HG03558 (cell line): ENCODE data around the gene ACSF3.
A peak's percentile ranks its signal among the peaks of the same experiment; 100 is the strongest.

Experiments
- ATAC-seq: cut with Tn5 transposase; IDR thresholded peaks from one replicate; pipeline ENCODE4 v1.9.1; 2021; ENCODE audit warnings: moderate number of reproducible peaks; ENCODE audit not compliant: unreplicated experiment; ENCODE audit errors: extremely low read depth

ACSF3 gene

DNA sequence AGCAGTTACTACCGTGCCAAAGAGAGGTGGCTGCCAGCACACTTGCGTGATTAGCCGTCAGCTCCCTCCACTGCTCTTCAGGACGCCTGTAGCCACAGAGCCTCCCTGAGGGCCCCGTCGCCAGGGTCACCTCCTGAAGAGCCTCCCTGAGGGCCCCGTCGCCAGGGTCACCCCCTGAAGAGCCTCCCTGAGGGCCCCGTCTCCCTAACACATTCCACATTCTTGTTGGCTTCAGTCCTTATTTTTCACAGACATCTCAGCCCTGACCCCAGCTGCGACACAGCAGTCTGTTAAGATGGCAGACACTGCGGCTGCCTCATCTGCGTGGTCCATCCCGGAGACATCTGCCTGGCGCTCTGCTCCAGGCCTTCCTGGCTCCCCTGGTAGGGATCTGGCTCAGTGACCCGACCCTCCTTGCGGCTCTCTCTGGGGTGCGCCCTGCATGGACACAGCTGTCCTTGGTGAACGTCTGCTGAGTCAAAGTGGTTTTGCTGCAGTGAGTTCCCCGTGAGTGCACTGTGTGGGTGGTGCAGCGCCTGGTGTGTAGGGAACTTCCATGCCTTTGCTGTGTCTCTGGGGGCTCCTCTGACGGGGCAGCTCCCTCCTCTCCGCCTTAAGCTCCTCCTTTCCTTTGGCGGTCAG is 11.4 kb downstream of the ACSF3 start:
- ATAC-seq = no peak

DNA sequence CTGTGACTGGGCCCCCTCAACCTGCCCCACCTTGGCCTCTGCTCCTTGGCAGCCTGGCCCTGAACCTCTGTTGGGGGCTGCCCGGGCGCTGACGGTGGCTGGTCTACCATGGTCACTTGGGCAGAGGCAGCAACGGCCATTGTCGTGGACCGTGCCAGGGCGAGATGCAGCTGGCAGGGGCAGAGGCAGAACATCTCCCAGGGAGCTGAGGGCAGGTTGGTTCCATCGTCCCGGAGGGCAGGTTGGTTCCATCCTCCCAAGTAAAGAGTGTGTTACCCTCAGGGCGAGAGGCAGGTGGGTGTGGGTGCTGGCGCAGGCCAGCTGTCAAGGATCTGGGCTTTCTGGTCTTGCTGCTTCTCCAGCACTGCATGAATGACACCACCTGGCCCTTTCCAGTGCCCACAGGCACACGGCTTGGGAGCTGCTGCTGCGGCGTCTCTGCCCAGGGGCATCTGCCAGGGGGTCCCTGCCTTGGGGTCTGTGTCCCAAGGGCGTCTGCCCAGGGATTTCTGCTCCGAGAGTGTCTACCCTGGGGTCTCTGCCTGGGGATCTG is 12.0 kb downstream of the ACSF3 start:
- no peak for ATAC-seq

DNA sequence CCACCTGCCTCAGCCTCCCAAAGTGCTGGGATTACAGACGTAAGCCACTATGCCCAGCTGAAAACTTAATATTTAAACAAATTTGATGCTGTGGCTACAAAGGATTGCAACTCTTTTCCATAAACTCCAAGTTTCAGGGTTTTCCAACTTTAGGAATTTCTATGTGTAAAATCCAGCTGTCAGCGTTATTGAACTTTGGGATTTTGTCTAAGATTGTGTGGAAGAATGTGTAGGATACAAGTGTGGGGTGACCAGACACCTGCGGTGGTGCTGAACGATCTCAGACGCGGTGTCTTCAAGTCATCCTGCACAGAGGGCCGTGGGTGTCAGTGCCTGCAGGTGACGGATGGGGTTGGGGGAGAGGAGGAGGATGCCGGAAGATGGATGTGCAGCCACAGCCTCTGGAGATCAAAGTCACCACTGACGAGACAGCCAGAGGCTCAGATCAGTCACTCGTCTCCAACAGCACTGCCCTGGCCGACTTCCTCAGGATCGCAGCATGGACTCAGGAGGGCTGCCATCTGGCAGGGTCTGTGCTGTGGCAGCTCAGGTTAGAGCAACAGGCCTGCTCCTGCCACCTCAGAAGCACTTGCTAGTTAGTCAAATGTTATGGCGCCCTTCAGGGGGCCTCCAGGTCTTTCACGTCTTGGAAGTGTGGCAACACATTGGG is 13.0 kb downstream of the ACSF3 start:
- no peak for ATAC-seq

DNA sequence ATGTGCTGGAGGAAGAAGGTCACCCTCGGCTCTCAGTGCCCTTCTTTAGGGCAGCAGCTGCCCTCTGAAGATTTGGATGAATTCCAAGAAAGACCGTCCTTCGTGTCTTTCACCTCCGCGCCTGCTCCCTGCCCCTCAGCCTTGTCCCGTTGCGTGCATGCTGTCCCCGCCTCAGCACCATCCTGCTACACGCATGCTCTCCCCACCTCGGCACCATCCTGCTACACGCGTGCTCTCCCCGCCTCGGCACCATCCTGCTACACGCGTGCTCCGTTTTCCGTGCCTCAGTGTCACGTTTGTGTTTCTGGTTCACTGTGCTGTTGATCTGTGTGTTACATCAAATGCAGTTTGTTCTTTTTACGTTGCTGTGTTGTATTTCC is 13.5 kb downstream of the ACSF3 start:
- ATAC-seq = no peak

DNA sequence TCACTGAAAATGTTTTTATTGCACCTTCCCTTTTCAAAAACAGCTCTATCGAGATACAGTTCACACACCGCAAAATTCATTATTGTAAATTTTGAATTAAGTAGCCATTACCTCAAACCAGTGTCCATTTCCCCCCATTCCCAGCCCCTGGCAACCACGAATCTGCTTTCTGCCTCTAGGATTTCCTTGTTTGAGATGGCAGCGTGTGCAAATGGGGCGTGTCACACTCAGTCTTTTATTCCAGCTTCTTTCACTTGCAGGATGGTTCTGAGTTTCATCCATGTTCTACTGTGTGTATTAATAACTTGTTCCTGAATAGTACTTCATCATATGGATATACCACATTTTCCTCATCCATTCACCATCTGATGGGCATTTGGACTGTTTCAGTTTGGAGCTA is 14.8 kb downstream of the ACSF3 start:
- ATAC-seq = no peak

DNA sequence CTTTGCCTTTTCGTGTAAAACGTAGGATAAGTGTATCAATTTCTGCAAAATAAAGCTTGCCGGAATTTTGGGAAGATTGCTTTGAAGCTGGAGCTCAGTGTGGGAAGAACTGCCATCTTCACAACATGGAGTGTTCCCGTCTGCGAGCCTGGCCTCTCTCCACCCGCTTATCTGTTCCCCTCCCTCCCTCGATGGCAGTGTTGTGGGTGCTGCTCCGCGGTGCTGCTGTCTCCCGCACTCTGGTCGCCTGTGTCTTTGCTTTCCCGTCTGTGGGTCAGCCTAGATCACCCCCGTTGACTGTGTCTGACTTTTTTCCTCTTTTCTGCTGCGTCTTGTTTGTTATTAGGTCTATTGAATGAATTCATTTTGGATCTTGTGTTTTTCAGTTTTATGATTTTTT is 17.0 kb downstream of the ACSF3 start:
- ATAC-seq = no peak

DNA sequence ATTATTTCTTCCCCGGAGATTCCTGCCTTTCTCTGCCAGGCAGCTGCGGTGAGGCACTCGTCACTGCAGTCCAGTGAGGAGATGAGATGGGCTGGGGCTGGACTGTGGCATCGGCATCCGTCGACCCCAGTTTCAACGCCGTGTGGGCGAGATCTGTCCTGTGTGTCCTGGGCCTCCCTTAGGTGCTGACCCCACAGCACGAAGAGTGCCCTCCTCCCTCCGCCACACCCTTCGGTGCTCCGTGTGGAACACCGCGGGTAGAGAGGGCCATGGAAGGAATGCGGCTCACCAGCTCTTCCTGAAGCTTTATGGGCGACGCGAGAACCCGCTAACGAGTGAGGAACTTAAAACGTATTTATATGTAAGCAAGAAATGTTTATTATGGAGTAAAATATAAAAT is 17.6 kb downstream of the ACSF3 start:
- no peak for ATAC-seq

DNA sequence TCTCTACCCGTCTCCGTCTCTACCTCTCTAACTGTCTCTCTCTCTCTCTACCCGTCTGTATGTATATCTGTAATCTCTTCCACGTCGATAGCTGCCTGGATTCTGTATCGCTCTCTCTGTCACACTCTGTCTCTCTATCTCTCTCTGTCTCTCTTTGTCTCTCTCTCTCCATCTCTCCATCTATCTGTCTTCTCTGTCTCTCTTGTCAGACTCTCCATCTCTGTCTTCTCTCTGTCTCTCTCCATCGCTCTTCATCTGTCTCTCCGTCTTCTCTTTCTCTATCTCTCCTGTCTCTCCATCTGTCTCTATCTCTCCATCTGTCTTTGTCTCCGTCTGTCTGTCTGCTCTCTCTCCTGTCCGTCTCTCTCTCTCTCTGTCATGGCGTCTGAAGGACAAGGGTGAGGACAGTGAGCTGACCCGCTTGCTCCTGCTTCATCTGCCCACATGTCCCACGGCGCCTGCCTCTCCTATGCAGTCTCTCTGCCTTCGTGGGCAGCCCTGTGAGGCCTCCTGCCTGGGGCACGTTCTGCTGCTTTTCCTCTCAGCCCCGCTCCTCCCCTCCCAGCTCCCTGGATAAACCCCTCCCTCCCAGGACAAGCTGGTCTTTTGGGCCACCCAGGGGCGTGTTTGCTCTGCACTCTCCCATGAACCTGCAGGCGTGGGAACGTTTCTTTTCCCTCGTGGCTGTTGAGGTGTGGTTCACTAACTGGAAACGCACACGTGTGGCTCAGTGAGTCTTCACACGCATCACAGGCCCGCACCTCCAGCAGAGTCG is 18.9 kb downstream of the ACSF3 start:
- ATAC-seq = no peak

DNA sequence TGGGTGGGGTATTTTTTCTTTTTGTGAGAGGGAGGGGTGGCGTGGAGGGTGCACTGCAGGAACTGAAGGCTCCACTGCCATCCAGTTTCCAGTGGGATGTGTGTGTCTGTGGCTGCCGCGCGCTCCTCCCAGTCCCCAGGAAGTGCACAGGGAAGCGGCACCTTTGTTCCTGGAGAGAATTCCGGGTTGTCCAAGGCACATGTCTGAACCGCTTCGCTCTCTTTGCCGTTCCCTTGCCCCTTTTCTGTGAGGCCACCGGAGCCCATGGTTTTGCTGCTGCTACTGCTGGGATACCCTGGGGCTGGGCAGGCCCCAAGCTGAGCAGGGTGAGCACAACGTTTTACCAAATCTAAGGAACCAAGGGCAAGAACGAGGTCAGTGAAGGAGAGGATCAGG is 19.5 kb downstream of the ACSF3 start:
- ATAC-seq = no peak

DNA sequence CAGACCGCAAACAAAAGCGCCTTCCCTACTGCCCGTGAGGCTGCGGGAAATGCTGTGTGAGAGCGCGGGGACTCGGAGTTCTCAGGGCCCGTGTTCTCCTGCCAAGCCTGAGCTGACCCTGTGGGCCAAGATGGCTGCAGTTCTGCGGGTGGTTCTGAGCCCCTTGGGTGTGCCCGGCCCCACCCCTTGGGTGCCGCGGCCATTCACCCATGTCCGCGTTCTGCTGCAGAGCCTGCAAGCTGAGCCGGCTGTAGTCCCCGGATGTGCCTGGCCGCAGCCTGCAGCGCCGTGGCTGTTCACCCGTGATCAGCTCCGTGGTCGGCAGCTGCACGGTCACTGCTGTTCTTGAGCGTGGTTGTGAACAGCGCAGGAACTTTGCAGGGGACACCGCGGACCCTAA is 20.0 kb downstream of the ACSF3 start:
- ATAC-seq = no peak

DNA sequence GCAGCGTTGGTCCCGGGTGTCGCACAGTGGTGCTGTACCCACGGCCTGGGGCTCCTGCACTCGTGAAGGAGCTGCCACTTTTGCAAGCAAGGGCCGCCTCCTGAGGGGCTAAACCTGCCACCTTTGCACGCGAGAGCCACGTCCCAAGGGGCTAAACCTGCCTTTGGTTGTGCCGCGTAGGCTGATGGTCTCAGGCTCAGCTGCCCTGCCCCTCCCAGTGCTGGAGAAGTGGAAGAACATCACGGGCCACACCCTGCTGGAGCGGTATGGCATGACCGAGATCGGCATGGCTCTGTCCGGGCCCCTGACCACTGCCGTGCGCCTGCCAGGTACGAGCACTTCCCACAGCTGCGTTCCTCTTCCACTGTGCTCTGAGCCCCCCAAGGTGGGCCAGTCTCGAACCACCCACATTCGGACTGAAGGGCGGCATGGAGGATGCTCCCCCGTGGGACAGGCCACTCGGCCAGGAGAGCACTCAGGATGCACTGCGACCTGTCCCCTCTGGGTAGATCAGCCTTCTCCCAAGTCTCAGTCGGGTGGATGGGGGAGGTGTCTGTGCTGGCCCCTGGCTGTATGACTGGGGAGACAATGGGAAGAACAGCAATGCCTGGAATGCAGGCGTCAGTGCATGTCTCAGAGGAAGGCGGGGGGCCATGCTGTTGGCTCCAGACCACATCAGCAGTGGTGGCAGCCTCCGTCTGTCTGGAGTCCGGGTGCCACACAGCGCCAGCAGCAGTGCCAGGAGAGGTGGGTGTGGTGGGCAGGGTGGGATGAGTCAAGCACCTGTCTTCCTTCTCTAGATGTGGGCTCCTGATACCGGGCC is 20.7 kb downstream of the ACSF3 start:
- no peak for ATAC-seq

DNA sequence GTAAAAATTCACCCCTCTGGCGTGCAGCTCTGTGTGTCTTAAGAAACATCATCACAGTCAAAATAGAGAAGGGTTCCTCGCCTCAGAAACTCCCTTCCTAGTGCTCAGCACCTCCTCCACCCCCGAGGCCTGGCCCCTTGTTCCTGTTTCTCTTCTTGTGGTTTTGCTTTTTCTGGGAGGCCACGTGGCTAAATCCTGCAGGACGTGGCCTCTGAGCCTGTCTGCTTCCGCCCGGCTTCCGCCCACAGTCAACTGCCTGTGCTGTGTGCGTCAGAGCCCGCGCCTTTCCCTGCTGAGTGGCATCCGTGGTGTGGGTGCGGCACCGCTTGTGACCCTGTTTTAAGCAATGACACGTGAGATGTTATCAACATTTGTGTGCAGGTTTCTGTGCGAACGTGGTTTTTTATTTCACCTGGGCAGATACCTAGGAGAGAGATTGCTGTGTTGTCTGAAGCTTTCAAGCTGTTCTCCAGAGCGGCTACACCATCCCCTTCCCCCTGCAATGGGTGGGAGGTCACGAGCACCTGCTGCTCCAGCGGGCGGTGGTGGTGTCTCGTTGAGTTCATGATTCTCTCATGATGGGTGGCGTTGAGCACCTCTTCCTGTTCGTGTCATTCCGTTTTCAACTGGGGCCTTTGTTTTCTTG is 21.7 kb downstream of the ACSF3 start:
- ATAC-seq = peak; percentile 45

DNA sequence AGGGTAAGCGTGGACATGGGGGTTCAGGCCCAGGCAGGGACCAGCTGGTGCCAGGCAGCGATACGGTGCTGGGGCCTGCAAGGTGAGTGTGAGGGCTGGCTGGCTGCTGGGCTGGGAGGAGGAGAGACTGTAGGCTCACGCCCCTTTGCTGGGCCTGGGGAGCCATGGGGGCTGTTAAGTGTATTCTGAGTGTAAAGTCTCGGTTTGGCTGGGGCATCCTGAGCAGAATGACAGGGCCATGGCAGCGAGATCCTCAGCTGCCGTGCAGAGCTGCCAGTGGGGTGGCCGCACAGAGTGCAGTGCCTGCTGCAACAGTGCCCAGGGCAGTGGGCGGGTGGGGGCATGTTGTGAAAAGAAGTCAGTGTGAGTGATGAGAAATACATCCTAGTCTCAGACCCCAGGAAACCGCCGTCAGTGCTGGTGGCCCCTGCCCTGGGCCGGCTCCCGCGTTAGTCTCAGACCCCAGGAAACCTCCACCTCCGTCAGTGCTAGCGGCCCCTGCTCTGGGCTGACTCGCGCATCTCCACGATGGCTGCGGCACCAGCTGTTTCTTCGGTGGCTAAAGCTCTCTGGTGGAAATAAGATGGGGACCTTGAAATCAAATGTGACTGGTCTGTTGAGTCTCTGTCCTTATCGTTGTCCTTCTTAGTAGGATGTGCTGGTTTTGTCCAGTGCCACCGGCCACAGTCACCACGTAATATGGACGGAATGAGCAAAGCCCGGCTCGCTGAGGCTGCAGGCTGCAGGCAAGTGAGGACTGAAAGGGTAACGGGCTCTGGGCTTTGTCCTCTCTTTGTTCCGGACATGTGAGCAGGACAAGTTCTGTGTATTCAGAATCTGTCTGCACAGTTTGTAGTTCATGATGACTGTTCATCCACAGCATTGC is 22.9 kb downstream of the ACSF3 start:
- no peak for ATAC-seq

DNA sequence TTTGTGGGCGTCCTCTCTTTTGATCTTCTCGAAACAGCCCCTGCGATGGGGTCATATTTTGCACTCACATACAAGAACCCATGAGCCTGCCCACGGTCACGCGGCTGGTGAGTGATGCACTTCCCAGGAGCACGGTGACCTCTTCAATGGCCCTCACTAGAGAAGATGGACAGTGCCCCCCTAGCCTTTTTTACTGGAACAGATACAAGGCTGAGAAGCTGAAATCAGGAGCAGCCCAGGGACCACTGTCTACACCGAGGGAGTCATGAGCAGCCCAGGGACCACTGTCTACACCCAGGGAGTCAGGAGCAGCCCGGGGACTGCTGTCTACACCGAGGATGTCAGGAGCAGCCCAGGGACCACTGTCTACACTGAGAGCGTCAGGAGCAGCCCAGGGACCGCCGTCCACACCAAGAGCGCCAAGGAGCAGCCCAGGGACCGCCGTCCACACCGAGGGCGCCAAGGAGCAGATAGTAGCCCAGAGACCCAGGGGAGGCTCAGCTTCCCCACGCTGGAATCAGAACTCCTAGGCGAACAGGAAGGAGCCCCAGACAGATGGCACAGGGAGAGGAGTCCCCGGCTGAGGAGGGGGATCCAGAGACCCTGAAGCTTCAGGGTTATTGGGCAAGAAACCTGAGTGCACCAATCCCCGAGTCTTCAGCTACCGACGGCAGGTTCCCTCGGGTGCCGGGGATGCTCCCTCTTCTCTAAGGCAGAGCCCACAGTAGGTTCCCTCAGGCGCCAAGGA is 23.7 kb downstream of the ACSF3 start:
- no peak for ATAC-seq

DNA sequence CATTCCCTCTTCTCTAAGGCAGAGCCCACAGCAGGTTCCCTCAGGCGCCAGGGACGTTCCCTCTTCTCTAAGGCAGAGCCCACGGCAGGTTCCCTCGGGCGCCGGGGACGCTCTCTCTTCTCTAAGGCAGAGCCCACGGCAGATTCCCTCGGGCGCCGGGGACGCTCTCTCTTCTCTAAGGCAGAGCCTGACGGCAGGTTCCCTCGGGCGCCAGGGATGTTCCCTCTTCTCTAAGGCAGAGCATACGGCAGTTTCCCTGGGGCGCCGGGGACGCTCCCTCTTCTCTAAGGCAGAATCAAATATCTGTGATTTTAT is 24.3 kb downstream of the ACSF3 start:
- ATAC-seq = no peak

DNA sequence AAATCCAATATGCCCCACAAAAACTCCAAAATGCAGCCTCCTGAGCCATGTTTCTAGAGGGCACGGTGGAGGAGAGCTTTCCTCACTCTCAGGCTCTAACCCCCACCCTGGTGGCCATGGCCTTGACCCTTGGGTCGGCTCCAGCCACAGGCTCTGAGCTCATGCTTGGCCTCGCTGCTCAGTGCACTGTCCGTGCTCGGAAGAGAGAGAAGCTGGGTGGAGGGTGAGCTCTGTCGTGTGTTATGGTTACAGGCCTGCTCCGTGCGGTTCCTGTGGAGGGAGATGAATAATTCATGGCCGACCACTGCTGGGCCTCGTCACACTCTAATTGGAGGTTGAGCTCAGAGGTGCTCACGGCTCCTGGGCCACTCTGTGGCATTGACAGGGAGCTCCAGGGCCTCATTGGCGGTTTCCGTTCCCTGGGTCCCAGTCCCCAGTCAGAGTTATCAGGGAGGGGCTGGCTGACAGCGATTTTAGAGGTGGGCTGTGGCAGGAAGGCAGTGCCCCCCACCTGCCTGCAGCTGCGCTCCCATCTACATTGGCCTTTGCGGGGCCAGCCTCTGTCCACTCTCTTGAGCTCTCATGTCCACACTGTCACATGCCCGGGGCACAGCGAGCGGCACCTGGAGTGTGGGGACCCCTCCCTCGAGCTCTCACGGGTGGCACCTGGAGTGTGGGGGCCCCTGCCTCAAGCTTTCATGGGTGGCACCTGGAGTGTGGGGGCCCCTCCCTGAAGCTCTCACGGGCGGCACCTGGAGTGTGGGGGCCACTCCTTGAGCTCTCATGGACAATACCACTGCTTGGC is 24.9 kb downstream of the ACSF3 start:
- no peak for ATAC-seq

DNA sequence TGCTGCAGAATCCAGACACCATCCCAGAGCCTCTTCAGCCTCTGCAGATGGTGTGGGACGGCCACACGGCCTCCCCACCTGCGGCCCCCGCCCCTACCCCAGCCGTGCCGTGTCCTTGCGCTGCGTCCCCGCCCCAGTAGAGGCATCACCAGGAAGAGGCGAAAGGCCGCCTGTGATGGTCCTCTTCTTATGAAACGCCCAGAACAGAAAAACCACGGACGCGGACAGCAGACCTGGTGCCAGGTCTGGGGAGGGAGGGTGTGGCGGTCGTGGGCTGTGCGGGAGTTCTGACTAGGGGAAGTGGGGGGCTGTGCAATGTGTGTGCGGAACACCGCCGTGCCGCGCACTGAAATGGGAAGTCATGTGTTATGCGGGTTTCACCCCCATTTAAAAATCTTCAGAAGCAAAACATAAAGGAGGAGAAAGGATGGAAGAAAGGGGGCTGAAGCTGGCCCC is 25.5 kb downstream of the ACSF3 start:
- ATAC-seq = no peak
